Liver (tissue), 3 donors: ENCODE measurements around the gene PCDH9.

Source experiments
- CTCF ChIP-seq: fragments of 150-350 bp; IDR thresholded peaks from 2 replicates; pipeline ENCODE4 v1.5.1; 2017; ENCODE audit warnings: improper control_type of control experiment, low read depth, low read length; ENCODE audit not compliant: missing input control
- EGR1 ChIP-seq, 2 donors: IDR thresholded peaks; 2 replicates each; pipeline ENCODE4 v1.6.1; 2016 to 2018; ENCODE audit warnings: antibody characterized with exemption in 2 of 2, low read depth in 2 of 2
- GABPA ChIP-seq, 2 donors: IDR thresholded peaks in 1 of 2; conservative IDR thresholded peaks in 1 of 2; 2 replicates each; pipeline ENCODE4 v1.6.1; 2016; ENCODE audit warnings: antibody characterized with exemption in 2 of 2, mild to moderate bottlenecking in 1 of 2, moderate library complexity in 1 of 2
- RAD21 ChIP-seq, 2 donors: IDR thresholded peaks; 2 replicates each; pipeline ENCODE4 v1.6.1; 2016; ENCODE audit warnings: antibody characterized with exemption in 2 of 2, mild to moderate bottlenecking in 2 of 2
- REST ChIP-seq: IDR thresholded peaks from 2 replicates; pipeline ENCODE4 v1.6.1; 2016; ENCODE audit warnings: antibody characterized with exemption, mild to moderate bottlenecking
- SP1 ChIP-seq: IDR thresholded peaks from 2 replicates; pipeline ENCODE4 v1.6.1; 2018; ENCODE audit warnings: antibody characterized with exemption, mild to moderate bottlenecking
- YY1 ChIP-seq: IDR thresholded peaks from 2 replicates; pipeline ENCODE4 v1.6.1; 2016; ENCODE audit warnings: antibody characterized with exemption, mild to moderate bottlenecking
- TF ChIP-seq, protein P1 (sequence below): IDR thresholded peaks from 2 replicates; pipeline ENCODE4 v1.6.1; 2016; ENCODE audit warnings: antibody characterized with exemption
- donor health status: healthy.
- donor health status: healthy.

DNA sequence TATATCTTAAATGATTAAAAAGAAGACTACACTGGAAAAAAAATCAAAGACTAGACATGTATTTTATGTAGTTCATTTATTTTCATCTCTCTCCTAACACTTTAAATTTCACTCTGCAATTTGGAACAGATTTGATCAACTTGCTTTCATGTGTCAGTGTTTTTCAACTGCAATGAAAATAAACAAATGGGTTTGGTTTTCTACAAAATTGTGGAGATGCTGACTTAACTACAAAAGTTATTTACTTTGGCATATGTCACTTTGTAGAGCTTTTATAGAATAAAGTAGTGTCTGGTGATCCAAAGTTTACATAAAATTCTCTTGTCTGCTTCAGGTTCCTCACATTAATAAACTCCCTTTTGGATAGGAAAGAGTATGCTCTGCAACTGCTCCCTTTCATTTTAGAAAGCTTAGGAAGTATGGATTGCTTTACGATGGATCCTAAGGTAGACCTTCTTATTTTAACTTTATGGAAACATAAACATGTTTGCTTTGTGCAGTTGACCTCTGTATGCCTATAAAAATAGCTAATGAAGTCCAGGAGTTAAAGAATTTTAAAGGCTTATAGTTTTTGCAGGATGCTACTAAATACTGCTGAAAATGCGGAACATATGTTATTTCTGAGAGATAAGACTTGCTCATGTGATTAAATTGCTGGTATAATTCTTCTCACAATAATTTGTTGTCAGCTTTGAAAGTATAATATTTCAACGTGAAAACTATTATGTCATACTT, 815.9 kb downstream of the PCDH9 start:
- TF ChIP-seq CTCF, result no peak
- no peak for TF ChIP-seq YY1
- no peak for TF ChIP-seq SP1
- TF ChIP-seq, protein P1, sequence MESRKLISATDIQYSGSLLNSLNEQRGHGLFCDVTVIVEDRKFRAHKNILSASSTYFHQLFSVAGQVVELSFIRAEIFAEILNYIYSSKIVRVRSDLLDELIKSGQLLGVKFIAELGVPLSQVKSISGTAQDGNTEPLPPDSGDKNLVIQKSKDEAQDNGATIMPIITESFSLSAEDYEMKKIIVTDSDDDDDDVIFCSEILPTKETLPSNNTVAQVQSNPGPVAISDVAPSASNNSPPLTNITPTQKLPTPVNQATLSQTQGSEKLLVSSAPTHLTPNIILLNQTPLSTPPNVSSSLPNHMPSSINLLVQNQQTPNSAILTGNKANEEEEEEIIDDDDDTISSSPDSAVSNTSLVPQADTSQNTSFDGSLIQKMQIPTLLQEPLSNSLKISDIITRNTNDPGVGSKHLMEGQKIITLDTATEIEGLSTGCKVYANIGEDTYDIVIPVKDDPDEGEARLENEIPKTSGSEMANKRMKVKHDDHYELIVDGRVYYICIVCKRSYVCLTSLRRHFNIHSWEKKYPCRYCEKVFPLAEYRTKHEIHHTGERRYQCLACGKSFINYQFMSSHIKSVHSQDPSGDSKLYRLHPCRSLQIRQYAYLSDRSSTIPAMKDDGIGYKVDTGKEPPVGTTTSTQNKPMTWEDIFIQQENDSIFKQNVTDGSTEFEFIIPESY, result no peak
- TF ChIP-seq EGR1 (IDR thresholded peaks at IDR 0.05; ENCODE audit: low read depth in 2 of 2), result no peak
- TF ChIP-seq GABPA (IDR thresholded peaks at IDR 0.05 in 1 of 2, conservative IDR thresholded peaks at IDR 0.05 in 1 of 2), result no peak
- TF ChIP-seq RAD21 (IDR thresholded peaks at IDR 0.05), result no peak
- no peak for TF ChIP-seq REST
